Measurements from ENCODE around the gene NXNL1.

- TF ChIP-seq POLR2AphosphoS5 (IDR thresholded peaks at IDR 0.05; ENCODE audit: borderline replicate concordance, low read depth, low read length) (no peak), EZH2 (IDR thresholded peaks at IDR 0.05) (no peak)
Observed at GRCh38 chr19:17482877-17483604, 22.3 kb upstream of the NXNL1 start.
